ENCODE measurements around the gene RANBP6.

DNA sequence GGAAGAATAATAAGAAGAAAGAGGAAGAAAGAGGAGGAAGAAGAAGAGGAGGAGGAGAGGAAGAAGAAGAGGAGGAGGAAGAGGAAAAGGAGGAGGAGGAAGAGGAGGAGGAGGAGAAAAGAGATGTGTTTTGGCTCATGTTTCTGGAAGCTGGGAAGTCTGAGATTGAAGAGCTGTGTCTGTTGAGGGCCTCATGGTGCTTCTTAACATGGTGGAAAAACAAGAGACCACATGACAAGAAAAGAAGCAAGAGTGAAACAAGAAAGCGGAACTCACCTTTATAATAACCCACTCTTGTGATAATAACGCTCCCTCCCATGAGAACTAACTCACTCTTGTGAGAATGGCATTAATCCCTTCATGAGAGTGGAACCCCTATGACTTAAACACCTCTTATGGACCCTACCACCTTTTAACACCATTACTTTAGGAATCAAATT, 36.1 kb upstream of the RANBP6 start:
- TF ChIP-seq TCF12 (IDR thresholded peaks at IDR 0.05) (no peak), EZH2phosphoT487 (IDR thresholded peaks at IDR 0.05; ENCODE audit: borderline replicate concordance, low read depth) (no peak), GATA2 (CRISPR knock-in tag; IDR thresholded peaks at IDR 0.05) (no peak), EP300 (IDR thresholded peaks at IDR 0.05; ENCODE audit: borderline replicate concordance in 1 of 2, low read depth in 1 of 2, low read length in 1 of 2) (no peak)
- TF ChIP-seq, protein P1, sequence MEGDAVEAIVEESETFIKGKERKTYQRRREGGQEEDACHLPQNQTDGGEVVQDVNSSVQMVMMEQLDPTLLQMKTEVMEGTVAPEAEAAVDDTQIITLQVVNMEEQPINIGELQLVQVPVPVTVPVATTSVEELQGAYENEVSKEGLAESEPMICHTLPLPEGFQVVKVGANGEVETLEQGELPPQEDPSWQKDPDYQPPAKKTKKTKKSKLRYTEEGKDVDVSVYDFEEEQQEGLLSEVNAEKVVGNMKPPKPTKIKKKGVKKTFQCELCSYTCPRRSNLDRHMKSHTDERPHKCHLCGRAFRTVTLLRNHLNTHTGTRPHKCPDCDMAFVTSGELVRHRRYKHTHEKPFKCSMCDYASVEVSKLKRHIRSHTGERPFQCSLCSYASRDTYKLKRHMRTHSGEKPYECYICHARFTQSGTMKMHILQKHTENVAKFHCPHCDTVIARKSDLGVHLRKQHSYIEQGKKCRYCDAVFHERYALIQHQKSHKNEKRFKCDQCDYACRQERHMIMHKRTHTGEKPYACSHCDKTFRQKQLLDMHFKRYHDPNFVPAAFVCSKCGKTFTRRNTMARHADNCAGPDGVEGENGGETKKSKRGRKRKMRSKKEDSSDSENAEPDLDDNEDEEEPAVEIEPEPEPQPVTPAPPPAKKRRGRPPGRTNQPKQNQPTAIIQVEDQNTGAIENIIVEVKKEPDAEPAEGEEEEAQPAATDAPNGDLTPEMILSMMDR (IDR thresholded peaks at IDR 0.05): no peak
- TF ChIP-seq, protein P2, sequence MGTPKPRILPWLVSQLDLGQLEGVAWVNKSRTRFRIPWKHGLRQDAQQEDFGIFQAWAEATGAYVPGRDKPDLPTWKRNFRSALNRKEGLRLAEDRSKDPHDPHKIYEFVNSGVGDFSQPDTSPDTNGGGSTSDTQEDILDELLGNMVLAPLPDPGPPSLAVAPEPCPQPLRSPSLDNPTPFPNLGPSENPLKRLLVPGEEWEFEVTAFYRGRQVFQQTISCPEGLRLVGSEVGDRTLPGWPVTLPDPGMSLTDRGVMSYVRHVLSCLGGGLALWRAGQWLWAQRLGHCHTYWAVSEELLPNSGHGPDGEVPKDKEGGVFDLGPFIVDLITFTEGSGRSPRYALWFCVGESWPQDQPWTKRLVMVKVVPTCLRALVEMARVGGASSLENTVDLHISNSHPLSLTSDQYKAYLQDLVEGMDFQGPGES (IDR thresholded peaks at IDR 0.05; ENCODE audit: low read depth, low read length): no peak
